ENCODE measurements around the gene ZNF878.

DNA sequence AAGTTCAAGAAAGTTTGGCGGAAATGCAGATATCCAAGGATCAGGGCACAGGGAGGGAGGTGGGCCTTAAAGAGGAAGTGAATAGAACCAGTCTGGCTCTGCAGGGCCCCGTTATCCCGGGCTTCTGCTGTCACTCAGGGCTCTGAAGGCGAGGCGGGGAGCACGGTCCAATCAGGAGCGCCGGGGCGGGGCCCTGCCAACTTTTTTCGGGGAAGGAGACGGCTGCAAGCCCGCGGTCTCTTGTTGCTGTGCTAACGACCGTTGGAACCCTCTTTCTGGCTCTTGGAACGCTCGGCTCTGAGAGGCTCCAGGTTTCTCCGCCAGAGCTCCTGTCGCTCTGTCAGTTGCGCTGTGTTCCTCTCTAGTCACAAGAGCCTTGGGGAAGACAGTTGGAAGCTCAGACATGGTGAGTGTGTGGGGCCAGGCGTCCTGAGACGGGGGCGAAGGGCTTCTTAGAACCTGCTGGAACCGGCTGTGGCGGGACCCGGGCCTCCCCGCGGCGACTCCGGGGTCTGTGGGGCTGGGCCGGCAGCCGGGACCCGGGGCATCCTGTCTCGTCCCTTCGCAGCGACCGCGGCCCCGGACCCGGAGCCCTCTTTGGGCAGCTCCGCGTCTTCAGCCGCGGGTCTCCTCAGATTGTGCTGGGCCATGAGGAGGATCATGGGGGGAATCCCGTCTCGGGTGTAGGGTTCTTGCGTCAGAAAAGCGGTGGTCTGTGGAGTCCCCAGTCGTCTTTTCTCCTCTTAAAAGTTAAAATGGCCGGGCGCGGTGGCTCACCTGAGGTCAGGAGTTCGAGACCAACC, 39.5 kb upstream of the ZNF878 start:
- TF ChIP-seq, protein P1, sequence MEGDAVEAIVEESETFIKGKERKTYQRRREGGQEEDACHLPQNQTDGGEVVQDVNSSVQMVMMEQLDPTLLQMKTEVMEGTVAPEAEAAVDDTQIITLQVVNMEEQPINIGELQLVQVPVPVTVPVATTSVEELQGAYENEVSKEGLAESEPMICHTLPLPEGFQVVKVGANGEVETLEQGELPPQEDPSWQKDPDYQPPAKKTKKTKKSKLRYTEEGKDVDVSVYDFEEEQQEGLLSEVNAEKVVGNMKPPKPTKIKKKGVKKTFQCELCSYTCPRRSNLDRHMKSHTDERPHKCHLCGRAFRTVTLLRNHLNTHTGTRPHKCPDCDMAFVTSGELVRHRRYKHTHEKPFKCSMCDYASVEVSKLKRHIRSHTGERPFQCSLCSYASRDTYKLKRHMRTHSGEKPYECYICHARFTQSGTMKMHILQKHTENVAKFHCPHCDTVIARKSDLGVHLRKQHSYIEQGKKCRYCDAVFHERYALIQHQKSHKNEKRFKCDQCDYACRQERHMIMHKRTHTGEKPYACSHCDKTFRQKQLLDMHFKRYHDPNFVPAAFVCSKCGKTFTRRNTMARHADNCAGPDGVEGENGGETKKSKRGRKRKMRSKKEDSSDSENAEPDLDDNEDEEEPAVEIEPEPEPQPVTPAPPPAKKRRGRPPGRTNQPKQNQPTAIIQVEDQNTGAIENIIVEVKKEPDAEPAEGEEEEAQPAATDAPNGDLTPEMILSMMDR (conservative IDR thresholded peaks at IDR 0.05): no peak
- TF ChIP-seq EZH2 (IDR thresholded peaks at IDR 0.05; ENCODE audit: low read depth): no peak
